Sigmoid colon (tissue), 7 donors: ENCODE data around the gene EHD4. TPM values are rescaled to one million over a fixed set of nuclear protein-coding genes. Genes with fewer than 3 reads are reported as not detected.

Source experiments
- DNase-seq: peaks from one replicate; pipeline ENCODE4 v3.0.0-alpha.2; 2019
- H3K27ac ChIP-seq, 4 donors: fragments of 200-600 bp; sonication (generic); one replicate each; pipeline ENCODE4 v1.5.1; 2016 to 2019; ENCODE audit warnings: mild to moderate bottlenecking in 1 of 4
- H3K27me3 ChIP-seq, 3 donors: fragments of 200-600 bp; sonication (generic); one replicate each; pipeline ENCODE4 v1.5.1; 2019; ENCODE audit warnings: mild to moderate bottlenecking in 1 of 3
- H3K36me3 ChIP-seq, 4 donors: fragments of 200-600 bp; sonication (generic); one replicate each; pipeline ENCODE4 v1.5.1; 2016 to 2019
- H3K4me1 ChIP-seq, 4 donors: fragments of 200-600 bp; sonication (generic); one replicate each; pipeline ENCODE4 v1.5.1; 2017 to 2019
- H3K4me3 ChIP-seq, 4 donors: fragments of 200-600 bp; sonication (generic); one replicate each; pipeline ENCODE4 v1.5.1; 2017 to 2019; ENCODE audit warnings: mild to moderate bottlenecking in 2 of 4, moderate library complexity in 1 of 4
- H3K9me3 ChIP-seq, 4 donors: fragments of 200-600 bp in 3 of 4; sonication (generic) in 3 of 4; one replicate each; pipeline versions ENCODE4 v1.5.1 to v1.6.1; 2013 to 2019
- CTCF ChIP-seq, 4 experiments: fragments of 450-650 bp in 3 of 4; fragments of 200-600 bp in 1 of 4; IDR thresholded peaks; one replicate each; pipeline ENCODE4 v1.5.1; 2016 to 2019; ENCODE audit warnings: antibody characterized with exemption in 4 of 4, mild to moderate bottlenecking in 3 of 4, moderate library complexity in 2 of 4
- EP300 ChIP-seq, 4 donors: sonication (generic); formaldehyde crosslinking; IDR thresholded peaks; one replicate each; pipeline ENCODE4 v1.6.1; 2017; ENCODE audit warnings: antibody characterized with exemption in 4 of 4
- POLR2A ChIP-seq, 2 donors: fragments of 450-650 bp; IDR thresholded peaks; one replicate each; pipeline ENCODE4 v1.6.1; 2016; ENCODE audit warnings: antibody characterized with exemption in 2 of 2, mild to moderate bottlenecking in 2 of 2, moderate library complexity in 2 of 2
- POLR2AphosphoS5 ChIP-seq, 4 donors: sonication (generic); formaldehyde crosslinking; IDR thresholded peaks; one replicate each; pipeline ENCODE4 v1.6.1; 2017; ENCODE audit warnings: antibody characterized with exemption in 4 of 4
- WGBS, 2 donors: extraction: QIAGEN DNeasy Blood & Tissue Kit; methylation state at CpG; one replicate each; pipeline ENCODE4 v1.1.7; 2013; 5-methylcytosine and 5-hydroxymethylcytosine counted together
- intact Hi-C: fragments of 100-400 bp; cut with DNase I; formaldehyde crosslinking; loops from one replicate; pipeline ENCODE4 v1.15.1; 2023
- polyA plus RNA-seq, 3 donors: library from polyadenylated mRNA; stranded (reverse); fragments of 200-250 nt; gene quantifications; one replicate each; pipeline ENCODE4 v1.2.3, GENCODE V29; 2013
- total RNA-seq, 4 donors: library from RNA; depleted of rRNA; stranded (reverse); fragments of >200 nt; gene quantifications; one replicate each; pipeline ENCODE4 v1.1.0, GENCODE V29; 2016
- donor health status: healthy with polysubstance abuse.
- donor health status: Bipolar disorder and iron deficiency.
- donor health status: healthy.

Gene EHD4
- total and polyA plus RNA-seq, 7 donors: 8.9 to 37.0 (median 13.0) TPM

GRCh38 chr15:41927536-41927935, 44.8 kb downstream of the EHD4 start:
- peaks cover 0 to 46% (median 35%) of the 10 kb centered on the region in 4 donors for H3K4me1 ChIP-seq
- peak overlapping the region in 2 of 4 donors; percentile 60 to 64 for H3K27ac ChIP-seq
- TF ChIP-seq CTCF (IDR thresholded peaks at IDR 0.05) (no peak), POLR2A (IDR thresholded peaks at IDR 0.05) (no peak), POLR2AphosphoS5 (IDR thresholded peaks at IDR 0.05) (no peak), EP300 (IDR thresholded peaks at IDR 0.05) (no peak)

GRCh38 chr15:41926185-41927056, 45.9 kb downstream of the EHD4 start:
- Histone ChIP-seq H3K4me3 (no peak overlapping the region), H3K4me1 (peaks cover 0 to 47% (median 35%) of the 10 kb centered on the region in 4 donors), H3K27me3 (no peaks in the 10 kb centered on the region), H3K36me3 (no peaks in the 10 kb centered on the region), H3K27ac (peak overlapping the region; percentile 17 to 49 (median 24)), H3K9me3 (no peaks in the 10 kb centered on the region)
- intact Hi-C loops: no loop called here
- no peak for DNase-seq
- 39 to 56% methylated on average over 10 of the region's 10 CpGs for WGBS, 2 donors
- no peak for TF ChIP-seq CTCF (IDR thresholded peaks at IDR 0.05)
- no peak for TF ChIP-seq POLR2A (IDR thresholded peaks at IDR 0.05)
- TF ChIP-seq POLR2AphosphoS5 (IDR thresholded peaks at IDR 0.05): no peak
- no peak for TF ChIP-seq EP300 (IDR thresholded peaks at IDR 0.05)

More at GRCh38 chr15:41927536-41927935, 44.8 kb downstream of the EHD4 start:
- WGBS, 2 donors: 67 to 82% methylated on average over 3 of the region's 3 CpGs
- intact Hi-C loops: no loop called here
- Histone ChIP-seq H3K4me3 (no peak overlapping the region), H3K27me3 (no peaks in the 10 kb centered on the region), H3K9me3 (no peaks in the 10 kb centered on the region), H3K36me3 (no peaks in the 10 kb centered on the region)
- no peak for DNase-seq

GRCh38 chr15:41925086-41925608, 47.2 kb downstream of the EHD4 start:
- no peaks in the 10 kb centered on the region for H3K36me3 ChIP-seq
- DNase-seq: no peak
- no peak overlapping the region for H3K4me3 ChIP-seq
- H3K27me3 ChIP-seq: no peaks in the 10 kb centered on the region
- H3K9me3 ChIP-seq: no peaks in the 10 kb centered on the region
- intact Hi-C loops: no loop called here
- WGBS, 2 donors: 90 to 94% methylated on average over 7 of the region's 7 CpGs
- peaks cover 0 to 47% (median 35%) of the 10 kb centered on the region in 4 donors for H3K4me1 ChIP-seq
- H3K27ac ChIP-seq: peak overlapping the region in 1 of 4 donors; percentile 49
- TF ChIP-seq EP300 (IDR thresholded peaks at IDR 0.05) (no peak), POLR2A (IDR thresholded peaks at IDR 0.05) (no peak), POLR2AphosphoS5 (IDR thresholded peaks at IDR 0.05) (no peak), CTCF (IDR thresholded peaks at IDR 0.05) (no peak)

- WGBS, 2 donors: 90 to 97% methylated on average over 3 of the region's 3 CpGs
- Histone ChIP-seq H3K27me3 (no peaks in the 10 kb centered on the region), H3K27ac (no peak overlapping the region), H3K4me1 (peaks cover 0 to 44% (median 26%) of the 10 kb centered on the region in 4 donors), H3K9me3 (no peaks in the 10 kb centered on the region), H3K36me3 (peaks cover 0 to 7% (median 0%) of the 10 kb centered on the region in 4 donors), H3K4me3 (no peak overlapping the region)
- no peak for DNase-seq
- TF ChIP-seq POLR2A (IDR thresholded peaks at IDR 0.05) (no peak), CTCF (IDR thresholded peaks at IDR 0.05) (no peak), EP300 (IDR thresholded peaks at IDR 0.05) (no peak), POLR2AphosphoS5 (IDR thresholded peaks at IDR 0.05) (no peak)
- intact Hi-C loops: no loop called here
Observed at GRCh38 chr15:41923401-41923997, 48.9 kb downstream of the EHD4 start.
